GM23248 (cell line): ENCODE measurements around the gene TP53I3.

Source experiments
- EZH2 ChIP-seq: fragments of 200-600 bp; sonication (generic); IDR thresholded peaks from 2 replicates; pipeline ENCODE4 v1.6.1; 2018; ENCODE audit warnings: antibody characterized with exemption, mild to moderate bottlenecking; ENCODE audit not compliant: insufficient read depth, poor library complexity, severe bottlenecking
- EZH2phosphoT487 ChIP-seq: fragments of 200-600 bp; sonication (generic); IDR thresholded peaks from 2 replicates; pipeline ENCODE4 v1.6.1; 2018; ENCODE audit warnings: antibody characterized with exemption, moderate library complexity, mild to moderate bottlenecking, low read depth; ENCODE audit not compliant: insufficient read depth

DNA sequence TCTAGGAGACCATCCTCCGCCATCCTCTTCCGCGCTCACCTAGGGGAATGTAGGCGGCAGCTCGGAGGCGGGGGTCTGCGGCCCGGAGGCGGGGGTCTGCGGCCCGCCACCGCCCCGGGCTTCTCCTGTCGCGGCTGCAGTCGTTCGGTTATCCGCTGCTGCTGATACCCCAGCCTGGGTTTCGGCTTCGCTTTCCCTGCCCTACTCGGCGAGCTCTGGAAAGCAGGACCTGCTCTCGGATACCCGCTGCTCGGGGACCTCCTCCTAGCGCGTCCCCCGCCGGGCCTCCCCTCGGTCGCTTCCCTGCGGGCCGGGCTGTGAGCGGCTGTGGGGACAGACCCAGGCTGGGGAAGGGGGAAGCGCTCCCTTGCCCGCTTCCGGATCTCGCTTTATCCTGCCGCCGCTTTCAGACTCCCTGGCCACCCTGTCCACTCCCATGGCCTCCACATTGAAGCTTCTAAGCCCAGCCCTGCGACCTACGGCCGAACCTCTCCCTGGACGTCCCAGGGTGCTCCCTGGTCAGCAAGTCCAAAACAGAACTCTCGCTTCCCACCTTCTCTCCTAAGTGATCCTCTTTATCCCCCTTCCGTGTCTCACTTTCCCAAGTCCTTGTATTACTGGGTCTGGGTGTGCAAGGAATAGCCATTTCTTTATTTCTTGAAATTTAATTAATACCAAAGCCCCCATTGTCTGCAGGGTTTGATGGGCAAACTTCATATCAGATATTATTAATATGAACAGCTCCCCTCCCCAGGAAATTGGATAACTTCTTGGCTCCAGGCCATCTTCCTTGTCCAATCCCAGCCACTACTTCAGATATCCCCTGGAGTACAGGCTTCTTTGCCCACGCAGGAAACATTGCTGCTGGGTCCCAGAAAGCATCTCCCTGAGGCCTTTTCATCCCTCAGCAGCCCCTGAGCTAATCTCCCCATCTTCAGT is 34.3 kb downstream of the TP53I3 start:
- TF ChIP-seq EZH2: no peak
- TF ChIP-seq EZH2phosphoT487: no peak
